NCI-H1105 (cell line): ENCODE measurements around the gene TTLL4.

ENCODE experiments used
- DNase-seq: peaks from one replicate; lab custom pipeline; 2025; lab: John Stamatoyannopoulos, UW

Gene TTLL4

GRCh38 chr2:218717262-218717661 is 6.6 kb downstream of the TTLL4 start:
- DNase-seq, result no peak

- no peak for DNase-seq
Measured at GRCh38 chr2:218718058-218718457, 7.4 kb downstream of the TTLL4 start.

GRCh38 chr2:218719457-218719856 is 8.8 kb downstream of the TTLL4 start:
- no peak for DNase-seq

GRCh38 chr2:218720048-218721041 is 9.7 kb downstream of the TTLL4 start:
- DNase-seq, result no peak

- DNase-seq, result no peak
Measured at GRCh38 chr2:218721488-218721887, 10.9 kb downstream of the TTLL4 start.

- DNase-seq, result no peak
Measured at GRCh38 chr2:218721934-218722333, 11.3 kb downstream of the TTLL4 start.

GRCh38 chr2:218722419-218722818 is 11.8 kb downstream of the TTLL4 start:
- DNase-seq, result no peak

- no peak for DNase-seq
Measured at GRCh38 chr2:218722876-218723785, 12.5 kb downstream of the TTLL4 start.

GRCh38 chr2:218726004-218726574 is 15.5 kb downstream of the TTLL4 start:
- no peak for DNase-seq

GRCh38 chr2:218727502-218728165 is 17.0 kb downstream of the TTLL4 start:
- no peak for DNase-seq

GRCh38 chr2:218729640-218730039 is 19.0 kb downstream of the TTLL4 start:
- no peak for DNase-seq

- DNase-seq, result no peak
Measured at GRCh38 chr2:218732052-218732760, 21.6 kb downstream of the TTLL4 start.

GRCh38 chr2:218732761-218733158 is 22.1 kb downstream of the TTLL4 start:
- DNase-seq, result no peak

GRCh38 chr2:218733171-218734021 is 22.8 kb downstream of the TTLL4 start:
- no peak for DNase-seq

GRCh38 chr2:218734190-218734975 is 23.7 kb downstream of the TTLL4 start:
- no peak for DNase-seq

- no peak for DNase-seq
Measured at GRCh38 chr2:218736531-218736930, 25.9 kb downstream of the TTLL4 start.

- DNase-seq, result no peak
Measured at GRCh38 chr2:218743068-218743467, 32.4 kb downstream of the TTLL4 start.

GRCh38 chr2:218744615-218745014 is 34.0 kb downstream of the TTLL4 start:
- DNase-seq, result no peak

- no peak for DNase-seq
Measured at GRCh38 chr2:218745160-218745558, 34.5 kb downstream of the TTLL4 start.
